HG03354 (cell line): ENCODE measurements around the gene ELFN2.
"Not testable (repeated sequence)": the region's sequence is repeated elsewhere in the genome, so short reads cannot be mapped to it uniquely, and the experiment has no call there.

Experiments
- ATAC-seq: cut with Tn5 transposase; IDR thresholded peaks from one replicate; pipeline ENCODE4 v1.9.1; 2021; ENCODE audit warnings: mild to moderate bottlenecking; ENCODE audit not compliant: unreplicated experiment, poor library complexity, severe bottlenecking

ELFN2 gene

GRCh38 chr22:37329238-37330140 lies 97.8 kb downstream of the ELFN2 start:
- ATAC-seq = no peak

GRCh38 chr22:37328538-37329237 lies 98.6 kb downstream of the ELFN2 start:
- ATAC-seq = not testable (repeated sequence)

GRCh38 chr22:37328017-37328416 lies 99.3 kb downstream of the ELFN2 start:
- no peak for ATAC-seq

GRCh38 chr22:37326726-37327125 lies 100.6 kb downstream of the ELFN2 start:
- ATAC-seq = no peak

- no peak for ATAC-seq
Observed at GRCh38 chr22:37325039-37325395, 102.3 kb downstream of the ELFN2 start.

- ATAC-seq = no peak
Observed at GRCh38 chr22:37324340-37325038, 102.8 kb downstream of the ELFN2 start.

- no peak for ATAC-seq
Observed at GRCh38 chr22:37320726-37321677, 106.3 kb downstream of the ELFN2 start.

GRCh38 chr22:37319469-37319868 lies 107.8 kb downstream of the ELFN2 start:
- no peak for ATAC-seq

GRCh38 chr22:37318364-37319109 lies 108.7 kb downstream of the ELFN2 start:
- ATAC-seq = no peak
